T47D (cell line): ENCODE results near the gene AP1M2.
A peak's percentile ranks its signal among the peaks of the same experiment; 100 is the strongest.

ENCODE experiments used
- DNase-seq, 2 experiments: peaks; one replicate each; pipeline versions ENCODE4 v3.0.0 to v3.0.0-alpha.2; 2011 to 2012; ENCODE audit warnings: low read depth in 1 of 2, low spot score in 1 of 2
- JUND ChIP-seq: IDR thresholded peaks from 2 replicates; pipeline ENCODE4 v1.6.1; 2012; ENCODE audit warnings: low read depth
- in situ Hi-C: cut with HindIII; loops from 2 replicates; pipeline ENCODE4 v1.10.0; 2016; ENCODE audit warnings: low sequenced_read_pairs, low pct_unique_long_range_greater_than_20kb

Gene AP1M2

GRCh38 chr19:10587022-10587838 lies at the start of gene AP1M2:
TSS of gene AP1M2 (minus strand) at chr19:10587312. CDS start at chr19:10587231, 81 bp downstream.
- DNase-seq = peak in 1 of 2 experiments; percentile 74
- in situ Hi-C loops = no loop called here
- TF ChIP-seq JUND = no peak

- in situ Hi-C loops = no loop called here
- no peak for DNase-seq
Observed at GRCh38 chr19:10636304-10636972, 49.3 kb upstream of the AP1M2 start.

GRCh38 chr19:10634963-10635362 lies 47.9 kb upstream of the AP1M2 start:
- in situ Hi-C loops = no loop called here
- no peak for TF ChIP-seq JUND
- no peak for DNase-seq

More at GRCh38 chr19:10636304-10636972, 49.3 kb upstream of the AP1M2 start:
- TF ChIP-seq JUND = no peak

- in situ Hi-C loops = no loop called here
- TF ChIP-seq JUND = no peak
Observed at GRCh38 chr19:10634430-10634829, 47.3 kb upstream of the AP1M2 start.

GRCh38 chr19:10631874-10632273 lies 44.8 kb upstream of the AP1M2 start:
- in situ Hi-C loops = no loop called here
- no peak for TF ChIP-seq JUND
- no peak for DNase-seq

More at GRCh38 chr19:10634430-10634829, 47.3 kb upstream of the AP1M2 start:
- no peak for DNase-seq

- TF ChIP-seq JUND = no peak
- DNase-seq = no peak
- in situ Hi-C loops = no loop called here
Observed at GRCh38 chr19:10625762-10626138, 38.6 kb upstream of the AP1M2 start.

- TF ChIP-seq JUND = 0 out of 2 replicates have a peak, but pooled peaks have one; percentile 16
- in situ Hi-C loops = no loop called here
- peak; percentile 83 to 90 for DNase-seq
Observed at GRCh38 chr19:10625003-10625761, 38.1 kb upstream of the AP1M2 start, which contains the start of gene SLC44A2. TSS of gene SLC44A2 (plus strand) at chr19:10625553. CDS start at chr19:10625634, 81 bp downstream.

- in situ Hi-C loops = no loop called here
- TF ChIP-seq JUND = no peak
- no peak for DNase-seq
Observed at GRCh38 chr19:10624585-10624984, 37.5 kb upstream of the AP1M2 start.

GRCh38 chr19:10621966-10622365 lies 34.9 kb upstream of the AP1M2 start:
- in situ Hi-C loops = no loop called here
- no peak for TF ChIP-seq JUND
- DNase-seq = no peak

- TF ChIP-seq JUND = no peak
- in situ Hi-C loops = no loop called here
- DNase-seq = no peak
Observed at GRCh38 chr19:10620786-10621185, 33.7 kb upstream of the AP1M2 start.

GRCh38 chr19:10618846-10619245 lies 31.7 kb upstream of the AP1M2 start:
- TF ChIP-seq JUND = no peak
- in situ Hi-C loops = no loop called here
- DNase-seq = no peak

- TF ChIP-seq JUND = no peak
- peak in 1 of 2 experiments; percentile 88 for DNase-seq
- in situ Hi-C loops = no loop called here
Observed at GRCh38 chr19:10617409-10618121, 30.5 kb upstream of the AP1M2 start.
